ENCODE measurements around the gene ALK.

DNA sequence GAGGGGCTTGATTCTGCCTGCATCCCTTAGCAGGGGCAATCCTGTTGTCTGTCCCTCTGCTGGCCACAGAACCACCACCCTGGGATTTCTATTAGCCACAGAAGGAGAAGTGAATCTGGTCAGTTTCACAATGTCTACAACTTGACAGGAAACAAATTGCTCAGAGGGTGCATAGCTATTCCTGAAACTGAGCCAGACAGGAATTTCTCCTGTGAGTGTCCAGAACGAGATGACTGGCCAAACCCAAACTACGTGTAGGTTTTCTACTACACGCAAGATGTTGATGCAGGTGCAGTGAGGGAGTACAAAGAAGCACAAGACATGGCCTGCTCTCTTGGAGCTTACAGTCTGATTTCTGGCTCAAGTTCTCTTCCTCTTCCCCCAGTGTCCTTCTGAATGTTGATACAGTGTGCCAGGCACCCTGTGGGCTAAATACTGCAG lies 604.3 kb downstream of the ALK start:
- TF ChIP-seq, protein P1, sequence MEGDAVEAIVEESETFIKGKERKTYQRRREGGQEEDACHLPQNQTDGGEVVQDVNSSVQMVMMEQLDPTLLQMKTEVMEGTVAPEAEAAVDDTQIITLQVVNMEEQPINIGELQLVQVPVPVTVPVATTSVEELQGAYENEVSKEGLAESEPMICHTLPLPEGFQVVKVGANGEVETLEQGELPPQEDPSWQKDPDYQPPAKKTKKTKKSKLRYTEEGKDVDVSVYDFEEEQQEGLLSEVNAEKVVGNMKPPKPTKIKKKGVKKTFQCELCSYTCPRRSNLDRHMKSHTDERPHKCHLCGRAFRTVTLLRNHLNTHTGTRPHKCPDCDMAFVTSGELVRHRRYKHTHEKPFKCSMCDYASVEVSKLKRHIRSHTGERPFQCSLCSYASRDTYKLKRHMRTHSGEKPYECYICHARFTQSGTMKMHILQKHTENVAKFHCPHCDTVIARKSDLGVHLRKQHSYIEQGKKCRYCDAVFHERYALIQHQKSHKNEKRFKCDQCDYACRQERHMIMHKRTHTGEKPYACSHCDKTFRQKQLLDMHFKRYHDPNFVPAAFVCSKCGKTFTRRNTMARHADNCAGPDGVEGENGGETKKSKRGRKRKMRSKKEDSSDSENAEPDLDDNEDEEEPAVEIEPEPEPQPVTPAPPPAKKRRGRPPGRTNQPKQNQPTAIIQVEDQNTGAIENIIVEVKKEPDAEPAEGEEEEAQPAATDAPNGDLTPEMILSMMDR (IDR thresholded peaks at IDR 0.05), result no peak
- TF ChIP-seq POLR2A (IDR thresholded peaks at IDR 0.05), result no peak

All from thyroid gland (tissue), 4 donors.